Measurements from ENCODE around the gene RNF25.

Gene RNF25

DNA sequence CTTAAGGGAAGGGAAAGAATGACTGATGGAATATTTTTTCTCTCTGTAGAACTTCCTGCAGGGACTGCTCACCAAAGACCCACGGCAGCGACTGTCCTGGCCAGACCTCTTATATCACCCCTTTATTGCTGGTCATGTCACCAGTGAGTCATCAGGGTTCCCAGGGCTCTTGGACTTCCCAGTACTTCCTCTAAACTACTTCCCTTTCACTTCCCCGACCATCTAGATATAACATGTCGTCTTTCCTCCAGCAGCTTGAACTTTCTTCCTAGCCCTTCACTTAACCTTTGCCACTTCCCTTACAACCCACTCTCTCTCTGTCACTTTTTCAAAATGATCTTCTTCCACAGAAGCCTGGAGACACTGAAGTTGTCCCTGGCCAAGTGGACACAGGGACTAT is 7.3 kb upstream of the RNF25 start:
- no peak for DNase-seq

DNA sequence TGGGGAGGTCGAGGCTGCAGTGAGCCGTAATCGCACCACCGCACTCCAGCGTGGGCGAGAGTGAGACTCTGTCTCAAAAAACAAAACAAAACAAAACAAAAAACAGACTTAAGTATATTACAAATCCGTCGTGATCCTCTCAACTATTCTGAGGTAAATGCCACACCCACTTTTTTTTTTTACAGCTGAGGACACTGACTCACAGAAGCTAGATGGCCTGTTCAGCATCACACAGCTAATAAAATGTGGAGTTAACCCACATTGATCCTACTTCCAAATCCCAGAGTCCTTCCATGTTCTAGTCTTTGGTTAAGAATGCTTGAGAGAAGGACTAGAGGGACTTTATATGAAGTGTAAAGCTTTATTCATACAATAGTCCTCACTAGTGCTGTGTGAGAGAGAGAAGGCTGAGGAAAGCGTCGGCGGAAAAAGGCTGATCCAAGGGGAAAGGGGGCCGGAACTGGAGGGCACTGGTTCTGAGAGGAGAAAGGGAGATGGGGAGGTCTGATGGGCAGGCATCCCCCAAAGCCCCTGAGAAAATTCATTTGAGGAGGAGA is 627 bp downstream of the RNF25 start:
- no peak for DNase-seq

DNA sequence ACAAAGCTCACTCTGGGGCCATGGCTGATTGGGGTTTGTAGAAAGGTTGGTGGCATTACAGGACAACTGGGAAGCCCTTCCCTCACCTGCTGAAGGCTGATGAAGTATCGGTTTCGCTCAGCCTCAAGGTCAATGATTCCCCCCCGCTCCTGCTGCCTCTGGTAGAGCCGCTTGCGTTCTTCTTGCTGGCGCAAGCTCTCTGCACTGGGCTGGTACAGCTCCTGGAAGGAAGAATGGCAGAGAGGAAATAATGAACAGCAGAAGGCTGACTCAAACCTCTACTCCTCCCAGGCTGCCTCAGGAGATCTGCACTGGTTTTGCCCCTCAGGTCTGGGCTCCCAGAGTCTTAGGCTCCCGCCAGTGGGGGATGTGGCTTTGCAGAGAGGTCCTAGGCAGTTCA is 7.1 kb downstream of the RNF25 start:
- no peak for DNase-seq

DNA sequence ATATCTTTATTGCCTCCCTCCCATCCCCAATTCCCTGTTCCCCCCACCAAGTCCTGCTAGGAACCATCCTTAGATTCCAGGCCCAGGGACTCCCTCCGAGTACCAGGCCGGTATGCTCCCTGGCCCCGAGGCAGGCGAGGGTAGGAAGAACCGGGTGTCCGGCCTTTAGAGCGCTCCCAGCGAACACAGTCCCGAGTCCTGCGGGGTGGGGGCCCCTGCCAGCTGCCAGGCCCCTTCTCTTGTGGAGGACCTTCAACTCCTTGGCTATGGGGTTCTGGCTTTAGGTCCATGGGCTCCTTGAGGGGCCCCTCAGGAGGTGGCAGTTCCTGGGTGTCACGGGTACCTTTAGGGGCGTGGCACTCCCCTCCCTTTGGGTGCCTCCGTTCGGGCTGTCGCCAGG is 7.9 kb downstream of the RNF25 start:
- no peak for DNase-seq

DNA sequence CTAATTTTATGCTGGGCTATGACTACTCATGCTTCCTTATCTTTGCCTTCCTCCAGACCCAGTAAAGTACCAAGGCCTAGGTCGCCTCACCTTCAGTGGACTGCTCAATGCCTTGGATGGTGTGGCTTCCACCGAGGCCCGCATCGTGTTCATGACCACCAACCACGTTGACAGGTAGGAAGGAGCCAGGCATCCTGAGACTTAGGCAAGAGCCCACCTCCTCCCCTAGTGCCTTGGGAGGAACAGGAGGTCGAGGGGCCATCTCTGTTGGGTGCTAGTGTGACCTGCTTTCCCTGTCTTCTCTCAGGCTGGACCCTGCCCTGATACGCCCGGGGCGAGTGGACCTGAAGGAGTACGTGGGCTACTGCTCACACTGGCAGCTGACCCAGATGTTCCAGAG is 9.0 kb downstream of the RNF25 start:
- DNase-seq = no peak

DNA sequence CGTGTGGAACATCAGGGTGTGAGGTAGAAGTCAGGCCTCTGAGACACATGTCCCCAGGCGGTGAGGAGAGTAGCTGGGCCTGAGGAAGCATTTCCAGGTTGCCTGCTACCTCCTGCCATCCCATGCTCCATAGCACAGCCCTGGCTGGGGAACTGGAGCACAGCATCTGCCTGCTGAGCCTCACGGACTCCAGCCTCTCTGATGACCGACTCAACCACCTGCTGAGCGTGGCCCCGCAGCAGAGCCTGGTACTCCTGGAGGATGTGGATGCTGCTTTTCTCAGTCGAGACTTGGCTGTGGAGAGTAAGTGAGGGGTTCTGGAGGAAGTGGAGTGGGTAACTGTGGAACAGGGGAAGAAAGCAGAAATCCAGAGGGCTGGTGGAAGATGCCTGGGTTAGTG is 9.4 kb downstream of the RNF25 start:
- DNase-seq = no peak

DNA sequence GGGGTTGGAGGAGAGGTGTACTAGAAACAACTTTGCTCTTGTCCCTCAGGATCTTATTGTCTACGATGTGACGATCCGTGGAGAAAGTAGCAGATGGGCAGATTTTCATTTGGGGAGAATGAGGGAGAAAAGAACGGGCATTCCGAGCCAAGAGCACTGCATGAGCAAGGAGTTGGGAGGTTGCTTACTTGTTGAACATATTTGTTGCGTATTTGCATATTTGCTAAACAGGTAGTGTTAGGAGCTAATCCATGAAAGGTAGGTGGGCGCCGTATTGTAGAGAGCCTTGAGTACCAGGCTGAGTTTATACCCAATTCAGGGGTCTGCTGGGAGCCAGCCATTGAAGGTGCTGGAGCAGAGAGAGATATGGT is 11.8 kb downstream of the RNF25 start:
- DNase-seq = no peak

DNA sequence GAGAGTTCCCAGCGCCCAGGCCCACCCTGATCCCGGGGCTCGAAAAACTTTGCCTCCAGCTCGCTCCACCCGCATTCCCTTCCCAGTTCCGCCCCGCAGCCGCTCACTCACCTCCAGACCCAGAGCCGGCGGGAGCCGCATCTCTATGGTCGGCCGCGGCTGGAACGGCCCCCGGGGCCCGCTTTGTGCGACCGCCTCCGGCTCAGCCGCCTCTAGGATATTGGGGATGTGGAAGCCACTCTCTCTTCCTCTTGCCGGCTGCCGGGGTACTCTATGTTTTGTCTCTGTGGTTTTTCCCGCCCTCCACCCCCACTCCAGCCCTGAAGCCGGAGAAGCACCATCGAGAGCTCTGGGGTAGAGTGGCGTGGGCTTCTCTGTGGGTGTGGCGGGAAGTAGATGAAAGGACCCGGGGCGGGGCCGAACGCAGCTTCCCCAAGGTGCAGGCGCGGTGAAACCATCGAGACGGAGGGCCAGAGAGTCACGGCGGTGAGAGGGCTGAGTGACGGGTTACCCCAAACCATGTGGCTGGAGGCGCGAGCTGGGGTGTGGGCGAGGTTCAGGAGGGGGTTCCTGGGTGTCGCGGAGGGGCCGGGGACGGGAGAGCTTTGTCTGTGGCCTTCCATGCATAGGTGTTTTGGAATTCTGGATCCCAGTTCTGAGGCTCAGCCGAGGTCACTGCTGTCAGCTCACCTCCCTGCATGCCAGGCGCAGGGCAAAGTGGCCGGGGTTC is 12.4 kb downstream of the RNF25 start, which contains the start of the genes BCS1L and ZNF142:
Gene BCS1L, plus strand, starts transcription at position 426 of the 730 bp plus-strand sequence. CDS start 1,305 bp downstream, outside the sequence.
Gene ZNF142, minus strand, starts transcription at position 366 of the 730 bp plus-strand sequence. CDS start 3,194 bp downstream, outside the sequence.
- peak; percentile 96 for DNase-seq

DNA sequence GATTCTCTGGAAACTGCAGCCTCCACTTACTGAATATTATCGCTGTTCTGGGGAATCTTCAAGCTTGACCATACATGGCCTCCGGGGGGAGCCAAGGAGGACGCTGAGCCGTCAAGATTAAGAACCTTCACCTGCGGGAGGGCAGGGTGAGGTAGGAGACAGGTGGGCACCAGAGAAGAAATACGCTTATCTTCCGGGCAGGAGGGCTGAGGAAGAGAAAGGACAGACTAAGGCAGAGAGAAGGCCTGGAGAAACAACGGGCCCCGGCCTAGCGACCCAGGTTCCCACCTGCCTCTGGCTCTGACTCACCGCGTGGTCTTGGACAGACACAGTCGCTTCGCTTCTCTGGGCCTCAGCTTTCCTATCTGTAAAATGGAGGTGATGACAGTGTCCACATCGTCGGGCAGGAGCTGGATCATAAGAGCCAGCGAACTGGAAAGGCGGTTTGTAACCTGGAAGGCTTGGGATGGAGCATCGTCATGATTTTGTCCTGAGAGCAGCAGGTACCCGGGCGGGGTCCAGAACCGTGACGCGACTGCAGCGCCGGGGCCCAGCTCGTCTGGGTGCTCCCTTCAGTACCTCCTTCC is 13.0 kb downstream of the RNF25 start:
- peak; percentile 53 for DNase-seq

DNA sequence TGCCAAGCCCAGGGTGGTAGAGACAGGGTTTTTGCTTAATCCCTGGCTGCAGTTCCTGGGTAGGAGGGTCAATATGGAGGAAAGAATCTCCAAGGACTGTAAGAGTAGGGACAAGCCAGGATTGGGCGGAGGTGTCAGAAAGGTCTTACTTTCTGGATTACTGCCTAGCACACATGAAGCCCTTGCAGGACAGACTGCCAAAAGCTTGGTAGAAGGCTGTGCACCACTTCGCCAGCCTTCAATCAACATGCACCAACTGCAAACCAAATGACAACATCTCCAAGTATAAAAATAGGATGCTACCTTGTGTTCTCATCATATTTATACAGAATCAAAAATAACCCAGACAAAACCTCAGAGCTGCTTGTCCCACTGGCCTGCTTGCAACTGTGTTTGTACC is 16.1 kb downstream of the RNF25 start:
- DNase-seq = no peak

DNA sequence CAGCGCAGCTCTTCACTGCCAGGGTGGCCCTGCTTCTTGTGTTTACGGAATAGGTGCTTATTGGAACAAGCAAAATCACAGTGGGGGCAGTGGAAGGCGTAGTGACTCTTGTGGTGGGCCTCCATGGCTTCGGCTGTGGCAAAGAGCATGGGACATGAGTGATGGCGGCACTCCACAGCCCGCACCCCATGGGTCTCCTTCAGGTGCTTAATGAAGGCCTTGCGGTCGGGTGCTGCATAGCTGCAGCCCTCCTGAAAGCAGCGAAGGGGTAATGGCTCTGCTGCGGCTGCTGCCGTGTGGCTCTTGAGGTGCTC is 23.1 kb downstream of the RNF25 start:
- no peak for DNase-seq

DNA sequence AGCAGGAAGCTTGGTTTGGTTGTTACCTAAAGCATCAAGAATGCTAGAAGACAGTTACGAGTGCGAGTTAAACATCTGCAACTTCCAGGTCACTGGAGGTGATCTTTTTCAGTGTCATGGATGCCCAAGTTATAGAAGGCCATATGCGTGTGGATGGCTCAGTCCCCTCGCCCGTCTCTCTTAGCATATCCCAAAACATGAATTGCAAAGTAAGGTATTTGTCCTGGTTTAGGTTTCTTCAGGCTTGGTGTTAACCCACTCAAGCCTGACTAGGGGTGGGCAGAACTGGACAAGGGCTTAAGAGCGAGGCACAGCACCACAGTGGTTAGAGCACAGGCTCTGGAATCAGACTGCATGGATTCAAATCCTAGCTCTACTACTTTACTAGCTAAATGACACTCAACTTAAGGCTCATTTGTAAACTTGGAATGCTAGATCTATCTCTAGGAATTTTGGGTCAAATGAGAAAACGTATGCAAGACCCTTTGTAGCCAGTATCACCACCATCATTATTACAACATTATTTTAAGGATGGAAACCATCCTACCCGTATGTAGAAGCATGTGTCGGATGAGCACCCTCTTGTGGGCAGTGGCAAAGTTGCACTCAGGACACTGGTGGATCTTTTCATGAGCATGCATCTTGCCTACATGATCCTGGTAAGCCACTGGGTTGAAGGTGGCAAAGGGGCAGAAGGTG is 23.6 kb downstream of the RNF25 start:
- peak; percentile 64 for DNase-seq

DNA sequence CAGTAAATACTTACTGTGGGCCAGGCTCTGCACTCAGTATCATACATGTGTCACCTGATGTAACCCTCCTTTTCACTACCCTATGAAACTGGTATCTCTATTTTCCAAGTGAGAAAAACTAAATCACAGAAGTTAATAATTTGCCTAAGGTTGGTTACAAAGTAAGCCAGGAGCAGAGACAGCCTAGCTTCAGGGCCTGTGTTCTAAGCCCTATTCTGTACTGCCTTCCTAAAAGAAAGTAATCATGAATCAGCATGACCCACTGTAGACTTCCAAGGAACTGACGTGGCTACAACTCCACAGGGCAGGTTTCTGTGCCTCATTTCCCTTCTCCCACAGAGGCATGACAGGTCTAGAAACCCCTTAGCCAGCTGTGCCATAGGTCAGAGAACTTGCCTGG is 26.7 kb downstream of the RNF25 start:
- DNase-seq = no peak

DNA sequence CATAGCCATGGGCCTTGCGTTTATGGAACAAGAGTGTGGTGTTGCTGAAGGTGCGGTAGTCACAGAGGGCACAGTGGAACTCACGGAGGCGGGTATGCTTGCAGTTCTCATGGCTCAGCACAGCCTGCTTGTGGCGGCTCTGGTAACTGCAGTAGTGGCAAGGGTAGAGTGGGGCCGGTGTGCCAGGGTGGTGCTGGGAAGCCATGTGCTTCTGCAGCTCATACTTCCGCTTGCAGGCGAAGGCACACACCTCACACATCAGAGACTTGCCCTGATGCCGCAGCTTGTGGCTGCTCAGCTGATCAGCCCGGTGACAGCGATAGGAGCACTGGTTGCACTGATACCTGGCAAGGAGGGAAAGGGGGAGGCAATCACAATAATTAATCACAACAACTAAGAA is 27.1 kb downstream of the RNF25 start:
- no peak for DNase-seq

DNA sequence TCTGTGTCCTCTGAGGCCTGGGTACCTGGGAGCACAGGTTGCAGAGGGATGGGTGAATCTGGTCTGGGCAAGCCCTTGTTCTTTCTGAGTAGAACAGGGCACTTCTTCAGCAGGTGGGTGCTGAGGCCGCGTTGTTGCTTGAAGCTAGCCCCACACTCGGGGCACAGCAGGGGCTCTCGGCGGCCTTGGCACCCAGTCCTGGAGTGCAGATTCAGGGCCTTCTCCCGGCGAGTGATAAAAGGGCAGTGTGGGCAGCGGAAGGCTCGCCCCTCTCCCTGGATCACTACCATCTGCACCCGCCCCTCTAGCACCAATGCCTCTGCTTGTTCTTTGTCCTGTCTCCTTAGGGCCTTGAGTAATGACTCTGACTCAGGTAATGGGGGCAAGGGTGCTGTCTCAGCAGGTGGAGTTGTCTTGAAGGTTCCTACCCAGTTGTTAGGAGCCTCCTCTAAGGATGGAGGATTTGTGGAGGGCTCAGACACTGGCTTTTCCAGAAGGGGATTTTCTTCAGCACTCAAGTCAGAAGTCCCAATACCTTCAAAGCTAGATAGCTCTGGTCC is 28.0 kb downstream of the RNF25 start:
- no peak for DNase-seq

DNA sequence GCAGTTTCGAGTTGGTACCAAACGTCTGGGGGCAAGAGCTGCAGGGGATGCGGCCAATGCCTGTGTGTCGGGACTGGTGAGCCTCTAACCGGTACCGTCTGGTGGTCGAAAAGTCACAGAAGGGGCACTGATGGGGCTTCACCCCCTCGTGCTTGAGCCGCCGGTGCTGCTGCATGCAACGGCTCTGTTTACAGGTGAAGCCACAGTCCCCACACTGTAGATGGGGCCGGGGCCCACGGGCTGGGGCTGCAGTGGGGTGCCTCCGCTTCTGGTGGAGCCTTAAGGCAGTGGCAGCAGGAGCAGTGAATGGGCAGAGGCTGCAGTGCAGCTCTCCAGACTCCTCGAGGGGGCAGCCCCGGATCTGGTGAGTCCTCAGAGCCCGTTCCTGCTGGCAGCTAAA is 29.0 kb downstream of the RNF25 start:
- DNase-seq = no peak

DNA sequence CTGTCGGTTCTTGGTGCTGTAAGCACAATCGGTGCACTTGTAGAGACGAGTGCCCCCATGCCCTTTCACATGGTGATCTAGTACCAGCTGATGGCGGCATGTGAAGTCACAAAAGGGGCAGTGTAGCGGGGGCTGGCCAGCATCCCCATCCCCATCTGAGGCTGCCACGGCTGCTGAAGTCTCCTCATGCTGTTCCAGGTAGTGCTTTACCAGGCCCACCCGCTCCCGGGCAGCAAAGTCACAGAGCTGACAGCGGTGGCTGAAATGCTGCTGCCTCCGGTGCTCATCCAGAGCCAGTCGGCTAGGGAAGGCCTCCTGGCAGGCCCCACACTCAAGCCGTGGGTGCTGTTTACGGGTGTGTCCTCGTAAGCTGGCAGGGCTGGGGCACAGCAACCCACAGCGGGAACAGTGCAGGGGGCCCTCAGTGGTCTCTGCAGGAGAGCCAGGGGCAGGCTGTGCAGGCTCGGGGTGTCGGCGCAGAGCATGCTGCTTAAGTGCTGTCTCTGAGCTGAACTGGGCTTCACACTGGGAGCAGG is 29.6 kb downstream of the RNF25 start:
- DNase-seq = no peak

DNA sequence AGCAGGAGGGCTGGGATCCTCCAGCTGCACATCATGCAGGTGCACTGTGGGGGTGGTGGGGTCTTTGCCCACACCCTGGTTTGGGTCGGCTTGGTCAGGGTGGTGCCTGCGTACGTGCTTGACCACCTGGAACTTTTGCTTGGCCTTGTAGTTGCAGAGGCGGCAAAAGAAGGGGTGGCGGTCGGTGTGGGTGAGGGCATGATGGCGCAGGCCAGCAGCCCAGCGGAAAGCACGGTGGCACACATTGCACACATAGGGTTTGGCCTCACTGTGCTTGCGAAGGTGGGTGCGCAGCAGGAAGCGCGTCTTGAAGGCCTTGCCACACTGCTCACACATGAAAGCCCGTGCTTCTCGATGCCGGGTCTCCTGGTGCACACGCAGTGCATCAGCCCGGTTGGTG is 33.4 kb downstream of the RNF25 start:
- no peak for DNase-seq

DNA sequence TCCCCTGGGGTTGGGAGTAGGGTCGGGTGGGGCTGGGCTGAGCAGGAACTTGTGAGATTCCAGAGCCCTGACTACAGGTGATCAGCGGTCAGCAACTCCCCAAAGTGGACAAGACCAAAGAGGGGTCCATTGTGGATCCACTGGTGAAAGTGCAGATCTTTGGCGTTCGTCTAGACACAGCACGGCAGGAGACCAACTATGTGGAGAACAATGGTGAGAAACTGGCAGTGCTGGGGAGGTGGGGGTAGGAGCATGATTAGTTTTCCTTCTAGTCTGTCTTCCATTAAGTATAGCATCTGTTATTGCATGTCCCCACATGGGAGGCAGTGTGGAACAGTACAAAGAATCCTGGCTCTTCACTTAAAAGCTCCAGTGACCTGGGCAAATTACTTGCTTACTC is 36.1 kb downstream of the RNF25 start:
- no peak for DNase-seq

DNA sequence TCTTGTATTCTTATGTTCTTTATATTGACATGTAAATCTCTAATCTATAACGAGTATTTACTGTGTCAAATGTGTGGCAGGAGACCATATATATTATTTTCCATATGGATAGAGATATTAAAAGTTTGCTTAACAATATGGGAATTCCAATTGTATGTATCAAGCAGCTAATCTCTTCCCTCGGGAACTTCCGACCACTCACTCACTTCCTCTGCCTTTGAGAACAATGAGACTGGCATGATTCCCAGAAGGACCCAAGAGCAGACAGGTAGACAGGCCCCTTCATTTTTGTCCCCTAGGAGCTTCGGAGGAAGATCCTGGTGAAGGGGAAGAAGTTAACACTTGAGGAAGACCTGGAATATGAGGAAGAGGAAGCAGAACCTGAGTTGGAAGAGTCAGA is 40.0 kb downstream of the RNF25 start:
- no peak for DNase-seq

DNA sequence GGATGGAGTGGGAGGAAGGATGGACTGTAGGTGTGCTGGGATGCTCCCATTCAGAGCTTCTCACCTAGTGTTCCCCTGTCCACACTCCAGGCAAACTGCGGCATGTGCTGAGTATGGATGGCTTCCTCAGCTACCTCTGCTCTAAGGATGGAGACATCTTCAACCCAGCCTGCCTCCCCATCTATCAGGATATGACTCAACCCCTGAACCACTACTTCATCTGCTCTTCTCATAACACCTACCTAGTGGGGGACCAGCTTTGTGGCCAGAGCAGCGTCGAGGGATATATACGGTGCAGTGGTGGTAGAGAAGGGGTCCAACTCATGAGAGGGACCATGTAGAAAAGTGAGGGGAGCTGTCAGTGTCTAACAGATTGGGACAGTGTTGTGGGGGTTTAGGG is 43.9 kb downstream of the RNF25 start:
- DNase-seq = no peak

DNA sequence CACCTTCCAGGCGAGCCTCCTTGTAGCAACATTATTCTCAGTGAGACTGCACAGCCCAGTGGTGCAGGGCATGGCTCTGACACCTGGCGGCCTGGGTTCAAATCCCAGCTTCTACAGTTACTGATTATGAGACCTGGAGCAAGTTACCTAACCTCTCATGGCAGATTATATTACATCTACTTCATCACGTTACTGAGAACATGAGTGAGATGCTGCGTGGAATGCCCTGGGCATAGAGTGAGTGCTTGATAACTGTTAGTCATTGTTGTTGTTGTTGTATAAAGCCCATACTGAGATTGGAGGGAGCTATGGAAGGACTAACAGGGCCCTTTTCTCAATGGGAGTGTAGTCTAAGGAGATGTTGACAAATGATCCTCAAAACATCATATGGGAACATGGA is 45.4 kb downstream of the RNF25 start:
- DNase-seq = no peak

DNA sequence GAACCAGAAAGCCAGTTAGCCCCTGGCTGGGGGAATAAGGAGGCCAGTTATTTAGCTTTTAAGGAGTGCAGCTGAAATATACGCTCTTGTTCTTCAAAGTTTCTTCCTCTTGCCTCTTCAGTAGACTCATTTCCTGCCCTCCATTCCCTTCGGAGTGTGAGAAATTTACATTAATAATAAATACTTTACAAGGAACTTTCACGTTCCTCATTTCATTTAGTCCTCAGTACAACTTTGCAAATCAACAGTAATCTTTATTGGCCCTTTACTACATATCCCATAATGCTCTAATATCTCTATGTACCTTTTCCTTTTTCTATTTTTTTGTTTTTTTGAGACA is 48.5 kb downstream of the RNF25 start:
- no peak for DNase-seq
